ENCODE data around the gene CYP46A1.

CYP46A1 gene

DNA sequence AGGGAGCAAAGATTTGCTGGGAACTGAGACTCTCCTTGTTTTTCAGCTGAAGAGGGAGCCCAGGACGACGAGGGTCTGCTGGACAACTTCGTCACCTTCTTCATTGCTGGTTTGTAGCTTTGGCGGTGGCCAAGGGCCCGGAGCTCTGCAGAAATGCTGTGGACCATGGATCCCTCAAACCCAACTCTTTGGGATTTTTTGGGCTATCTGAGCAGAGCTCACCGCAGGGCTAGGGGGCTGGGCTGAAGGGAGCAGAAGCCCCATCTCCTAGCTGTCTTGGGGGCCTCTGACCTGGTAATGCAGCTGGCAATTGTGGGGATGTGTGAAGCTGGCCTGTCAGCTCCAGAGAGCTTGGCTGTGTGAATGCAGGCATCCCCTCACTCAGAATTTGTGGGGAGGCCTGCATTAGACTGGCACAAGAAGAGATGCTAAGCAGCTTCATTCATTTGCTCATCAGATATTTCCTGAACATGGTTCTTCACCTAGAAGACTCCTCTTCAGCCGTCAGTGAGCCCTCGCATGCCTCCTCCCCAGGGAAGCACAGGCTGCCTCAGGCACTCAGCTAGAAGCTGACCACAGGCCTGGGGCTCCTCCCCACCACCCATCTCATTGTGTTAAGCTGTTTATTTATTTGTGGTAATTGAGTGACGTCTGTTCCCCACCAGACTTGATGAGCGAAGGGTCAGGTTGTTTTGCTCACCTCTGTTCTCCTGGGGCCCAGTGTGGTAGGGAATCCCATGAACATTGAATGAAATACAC, 32.2 kb downstream of the CYP46A1 start:
- no peak for DNase-seq (ENCODE audit: low spot score)

DNA sequence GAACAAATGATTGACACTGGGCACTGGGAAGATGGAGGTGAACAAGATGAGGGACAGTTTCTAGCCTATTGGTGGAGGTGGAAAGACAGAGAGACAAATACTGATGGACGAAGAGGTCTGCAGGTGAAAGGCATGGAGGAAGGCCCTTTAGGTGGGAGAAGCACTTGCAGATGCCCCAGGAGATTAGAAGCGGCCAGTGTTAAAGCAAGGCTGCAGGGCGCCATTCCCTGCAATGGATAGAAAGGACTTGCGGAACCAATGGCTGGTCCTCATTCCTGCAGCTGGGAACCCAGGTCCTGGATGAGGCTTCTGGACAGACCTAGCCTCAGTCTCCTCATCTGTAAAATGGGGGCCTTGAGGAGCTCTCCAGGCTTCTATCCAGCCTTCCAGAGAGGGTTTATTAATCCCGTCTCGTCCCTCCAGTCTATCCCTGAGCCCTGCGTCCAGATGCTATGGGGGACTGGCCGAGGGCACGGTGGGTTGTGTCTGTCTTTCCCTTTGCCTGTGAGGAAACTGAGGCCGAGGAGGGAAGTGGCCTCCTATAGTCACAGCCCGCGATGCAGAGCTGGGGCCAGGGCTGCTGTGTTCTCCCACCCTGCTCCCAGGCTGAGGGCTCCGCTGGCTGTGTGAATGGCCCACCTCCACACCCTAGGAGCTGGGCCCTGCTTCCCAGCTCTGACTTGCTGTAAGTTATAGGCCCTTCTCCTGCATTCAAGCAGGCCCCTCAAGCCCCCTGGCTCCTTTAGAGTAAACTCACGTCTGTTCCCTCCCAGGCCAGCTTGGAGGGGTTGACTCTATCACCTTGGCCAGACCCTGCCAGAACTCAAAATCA, 33.0 kb downstream of the CYP46A1 start:
- DNase-seq (ENCODE audit: low spot score) = no peak

DNA sequence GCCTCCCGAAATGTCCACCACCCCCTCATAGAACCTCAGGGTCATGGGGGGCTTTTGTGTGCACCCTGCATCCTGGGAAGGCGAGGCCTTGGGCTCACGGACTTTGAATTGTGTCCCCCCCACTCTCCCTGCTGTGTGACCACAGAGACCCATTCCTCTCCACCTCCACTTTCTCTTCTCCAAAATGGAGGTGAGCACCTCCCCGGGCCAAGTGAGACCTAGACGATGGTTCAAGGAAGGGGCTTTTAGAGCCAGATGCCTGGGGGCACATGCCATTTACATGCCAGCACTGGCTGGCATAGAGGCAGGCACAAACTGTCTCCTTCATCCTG, 33.5 kb downstream of the CYP46A1 start:
- no peak for DNase-seq (ENCODE audit: low spot score)

DNA sequence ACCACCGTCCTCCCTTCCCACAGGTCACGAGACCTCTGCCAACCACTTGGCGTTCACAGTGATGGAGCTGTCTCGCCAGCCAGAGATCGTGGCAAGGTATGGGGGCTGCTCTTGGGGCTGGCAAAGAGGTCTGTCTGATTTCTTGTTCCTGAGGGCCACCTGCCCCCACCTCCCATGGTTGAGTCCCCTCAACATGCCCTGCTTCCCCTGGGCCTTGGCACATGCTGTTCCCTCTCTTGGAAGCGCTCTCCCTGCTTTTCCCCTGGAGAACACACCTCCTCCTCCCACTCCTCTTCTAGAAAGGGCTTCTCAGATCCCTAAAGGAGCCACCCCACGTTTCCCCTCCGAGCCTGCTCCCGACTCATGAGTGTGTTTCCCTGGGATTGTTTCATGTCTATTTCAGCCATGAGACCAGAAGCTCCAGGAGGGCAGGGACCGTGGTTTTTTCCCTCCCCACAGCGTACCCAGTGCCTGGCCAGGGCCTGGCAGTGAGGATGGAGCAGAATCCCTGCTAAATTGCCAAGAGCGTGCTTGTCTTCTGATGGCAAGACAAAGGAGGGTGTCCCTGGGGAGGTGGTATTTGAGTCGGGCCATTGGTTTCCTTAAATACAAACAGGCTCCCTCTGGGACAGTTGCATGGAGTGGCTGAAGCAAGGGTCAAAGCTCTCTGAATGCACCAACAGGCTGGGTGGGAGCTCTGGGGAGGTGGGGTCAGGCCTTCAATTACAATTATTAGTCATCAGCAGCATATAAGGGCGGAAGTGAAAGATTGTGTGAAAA, 34.1 kb downstream of the CYP46A1 start:
- DNase-seq (ENCODE audit: low spot score) = no peak

DNA sequence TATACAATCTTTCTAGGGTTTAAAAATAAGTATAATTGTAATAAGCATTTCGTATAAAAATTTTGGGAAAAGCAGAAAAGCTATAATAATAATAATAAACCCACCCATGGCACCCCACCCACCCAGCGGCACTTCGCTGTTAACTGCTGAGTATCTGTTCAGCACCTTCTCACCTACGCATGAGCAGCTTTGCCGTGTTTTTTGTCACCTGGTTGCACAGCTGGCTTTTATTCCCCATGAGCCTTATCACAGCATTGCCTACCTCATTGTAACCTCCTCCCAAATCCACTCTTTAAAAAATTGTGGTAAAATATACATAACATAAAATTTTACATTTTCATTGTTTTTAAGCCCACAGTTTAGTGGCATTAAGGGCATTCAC, 34.7 kb downstream of the CYP46A1 start:
- DNase-seq (ENCODE audit: low spot score) = no peak

DNA sequence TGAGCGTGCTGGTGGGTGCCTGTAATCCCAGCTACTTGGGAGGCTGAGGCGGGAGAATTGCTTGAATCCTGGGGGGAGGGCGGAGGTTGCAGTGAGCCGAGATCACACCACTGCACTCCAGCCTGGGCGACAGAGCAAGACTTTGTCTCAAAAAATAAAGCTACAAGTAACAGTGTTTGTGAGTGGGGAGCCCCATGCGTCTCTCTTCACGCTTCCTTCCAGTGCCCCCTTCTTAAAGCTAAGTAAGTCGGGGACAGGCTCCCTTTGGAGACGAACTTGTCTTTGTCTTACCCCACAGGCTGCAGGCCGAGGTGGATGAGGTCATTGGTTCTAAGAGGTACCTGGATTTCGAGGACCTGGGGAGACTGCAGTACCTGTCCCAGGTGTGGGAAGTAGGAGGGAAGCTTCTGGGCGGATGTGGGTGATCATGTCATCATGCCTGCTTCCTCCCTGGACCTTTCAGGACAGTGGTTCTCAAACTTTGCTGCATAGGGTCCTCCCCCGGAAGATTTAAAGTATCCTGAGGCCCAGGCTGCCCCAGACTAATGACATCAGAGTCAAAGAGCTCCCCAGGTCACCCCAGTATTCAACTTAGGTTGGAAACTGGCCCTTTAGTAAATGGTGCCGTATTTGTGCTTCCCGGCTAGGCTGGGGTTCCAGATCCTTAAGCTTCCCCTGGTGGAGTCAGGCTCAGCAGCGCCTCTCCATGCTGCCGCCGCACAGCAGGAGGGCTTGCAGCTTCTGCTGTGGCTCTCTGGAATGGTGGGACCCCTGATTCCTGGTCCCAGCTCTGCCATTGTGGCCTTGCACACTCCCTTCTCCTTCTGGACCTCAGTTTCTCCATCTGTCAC, 37.1 kb downstream of the CYP46A1 start:
- DNase-seq (ENCODE audit: low spot score) = no peak

DNA sequence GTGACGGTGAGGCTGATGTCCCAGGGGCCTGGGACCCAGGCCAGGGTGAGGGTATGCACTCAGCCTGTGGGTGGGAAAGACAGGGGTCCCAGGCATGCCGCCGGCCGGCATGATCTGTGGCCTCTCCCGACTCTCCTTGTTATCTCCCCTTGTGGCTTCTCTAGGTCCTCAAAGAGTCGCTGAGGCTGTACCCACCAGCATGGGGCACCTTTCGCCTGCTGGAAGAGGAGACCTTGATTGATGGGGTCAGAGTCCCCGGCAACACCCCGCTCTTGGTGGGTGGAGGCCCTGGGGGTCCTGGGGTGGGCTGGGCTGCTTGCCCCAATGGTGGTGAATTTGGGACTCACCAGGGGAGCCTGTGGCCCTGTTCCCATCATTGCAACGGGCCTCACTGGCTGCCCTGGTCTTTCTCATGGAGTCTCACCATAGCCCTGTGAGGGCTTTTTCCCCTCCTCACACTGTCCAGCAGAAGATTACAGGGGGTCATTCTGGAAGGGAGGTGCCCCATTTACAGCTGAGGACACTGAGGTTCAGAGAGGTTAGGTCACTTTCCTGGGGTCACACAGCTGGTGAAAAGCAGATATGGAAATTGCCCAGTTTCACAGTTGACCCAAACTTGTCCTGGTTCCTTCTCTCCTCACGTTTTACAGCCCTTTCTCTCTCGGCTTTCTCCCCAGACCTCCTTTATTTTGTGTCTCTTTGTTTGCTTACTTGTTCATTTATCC, 37.9 kb downstream of the CYP46A1 start:
- DNase-seq (ENCODE audit: low spot score) = no peak

DNA sequence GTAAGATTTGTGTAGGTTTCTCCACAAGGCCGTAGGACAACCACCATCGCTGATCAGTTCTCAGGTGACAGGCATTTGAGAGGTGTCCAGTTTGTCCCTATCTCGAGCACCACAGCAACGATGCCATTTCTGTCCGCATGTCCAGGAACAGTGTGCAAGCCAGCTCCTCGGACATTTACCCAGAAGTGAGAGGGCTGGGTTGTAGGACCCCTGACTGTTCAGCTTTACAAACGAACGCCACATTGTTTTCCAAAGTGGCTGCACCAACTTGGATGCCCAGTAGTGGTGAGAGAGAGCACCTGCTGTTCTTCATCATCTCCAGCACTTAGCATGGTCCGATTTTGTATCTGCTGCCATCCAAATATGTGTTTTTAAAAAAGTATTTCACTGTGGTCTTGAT, 38.6 kb downstream of the CYP46A1 start:
- no peak for DNase-seq (ENCODE audit: low spot score)

DNA sequence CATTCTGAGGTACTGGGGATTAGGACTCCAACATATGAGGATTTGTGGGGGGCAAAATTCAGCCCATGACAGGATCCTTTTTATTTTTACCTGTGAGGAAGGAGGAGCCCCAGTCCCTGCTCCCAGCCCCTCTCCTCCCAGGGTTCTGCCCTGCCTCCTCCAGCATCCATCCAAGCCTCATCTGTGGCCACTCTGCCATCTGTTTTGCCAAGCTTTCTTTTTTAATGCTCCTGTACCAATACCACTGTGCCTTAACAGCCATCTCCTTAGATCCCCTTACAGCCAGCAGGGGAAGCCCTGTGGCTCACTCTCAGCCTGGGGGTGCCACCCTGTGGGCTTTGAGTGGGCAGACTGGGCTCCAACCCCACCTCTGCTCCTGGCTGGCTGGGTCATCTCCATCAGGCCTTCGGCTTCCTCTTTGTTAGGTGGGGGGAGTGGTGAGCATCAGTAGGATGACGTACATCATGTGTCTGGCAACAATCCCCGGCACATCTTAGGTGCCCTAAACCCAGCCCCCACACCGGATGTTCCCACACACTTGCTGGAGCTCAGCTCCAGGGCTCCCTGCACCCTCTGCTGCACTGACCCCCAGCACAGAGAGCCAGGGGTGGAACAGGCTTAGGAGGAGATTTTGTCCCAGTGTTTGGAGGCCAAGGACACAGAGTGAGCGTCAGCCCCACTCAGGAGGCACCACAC, 40.2 kb downstream of the CYP46A1 start:
- DNase-seq (ENCODE audit: low spot score) = no peak

DNA sequence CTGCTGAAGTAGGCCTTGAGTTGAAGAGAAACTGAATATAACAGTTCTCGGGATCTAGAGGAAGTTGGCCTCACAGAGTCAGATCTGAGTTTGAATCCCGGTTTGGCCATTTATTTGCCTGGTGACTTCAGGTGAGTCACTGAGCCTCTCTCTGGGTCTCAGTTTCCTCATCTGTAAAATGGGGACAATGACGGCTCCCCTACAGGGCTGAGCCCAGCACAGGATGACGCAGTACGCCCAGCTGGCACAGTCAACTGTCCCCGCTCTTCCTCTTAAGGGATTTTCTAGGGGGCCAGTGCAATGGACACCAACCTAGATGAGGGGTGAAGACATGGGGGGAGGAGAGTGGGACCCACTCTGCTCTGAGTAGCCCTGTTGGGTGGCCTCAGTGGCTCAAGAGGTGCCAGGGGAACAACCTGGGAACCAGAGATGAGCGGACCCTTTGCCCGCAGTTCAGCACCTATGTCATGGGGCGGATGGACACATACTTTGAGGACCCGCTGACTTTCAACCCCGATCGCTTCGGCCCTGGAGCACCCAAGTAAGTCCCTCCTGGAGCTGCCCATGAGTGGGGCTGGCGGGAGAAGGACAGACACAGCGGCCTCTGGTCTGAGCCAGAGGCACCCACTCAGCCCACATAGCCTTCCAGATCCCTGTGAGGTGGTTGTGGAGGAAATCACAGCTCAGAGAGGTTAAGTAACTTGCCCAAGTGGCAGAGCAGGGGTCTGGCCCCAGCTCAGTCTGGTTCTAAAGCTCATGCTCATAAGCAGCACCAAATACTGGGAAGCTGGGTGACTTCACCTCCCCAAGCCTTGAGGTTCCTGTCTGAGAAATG, 41.1 kb downstream of the CYP46A1 start:
- DNase-seq (ENCODE audit: low spot score) = no peak

DNA sequence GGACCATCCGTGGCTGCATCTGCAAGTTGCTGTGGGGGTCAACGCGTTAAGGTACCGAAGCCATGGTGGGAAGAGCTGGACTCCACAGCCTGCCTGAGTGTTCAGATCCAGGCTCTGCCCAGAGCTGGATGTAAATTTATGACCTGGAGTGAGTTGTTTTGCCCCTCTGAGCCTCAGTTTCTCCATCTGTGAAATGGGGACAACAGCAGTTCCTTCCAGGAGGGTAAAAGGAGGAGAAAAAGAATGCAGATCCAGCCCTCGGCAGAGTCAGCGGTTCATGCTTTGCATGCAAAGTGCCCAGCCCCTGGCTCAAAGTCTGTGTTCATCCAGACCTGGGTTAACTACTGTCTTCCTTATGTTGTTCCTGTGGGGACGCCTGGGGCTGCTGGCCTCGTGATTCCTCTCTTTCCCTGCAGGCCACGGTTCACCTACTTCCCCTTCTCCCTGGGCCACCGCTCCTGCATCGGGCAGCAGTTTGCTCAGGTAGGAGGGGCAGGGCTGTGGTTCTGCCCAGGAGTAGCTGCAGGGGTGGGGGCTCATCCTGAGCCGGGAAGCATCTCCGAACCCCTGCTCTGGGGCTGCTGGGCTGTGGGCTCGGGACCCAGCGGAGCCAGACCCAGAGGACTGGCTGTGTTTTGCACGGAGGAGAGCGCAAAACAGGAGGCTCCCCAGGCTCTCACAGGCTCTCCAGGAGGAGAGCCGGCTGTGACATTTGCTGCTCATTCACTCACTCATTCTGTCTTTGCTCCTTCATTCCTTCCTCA, 41.9 kb downstream of the CYP46A1 start:
- DNase-seq (ENCODE audit: low spot score) = no peak

DNA sequence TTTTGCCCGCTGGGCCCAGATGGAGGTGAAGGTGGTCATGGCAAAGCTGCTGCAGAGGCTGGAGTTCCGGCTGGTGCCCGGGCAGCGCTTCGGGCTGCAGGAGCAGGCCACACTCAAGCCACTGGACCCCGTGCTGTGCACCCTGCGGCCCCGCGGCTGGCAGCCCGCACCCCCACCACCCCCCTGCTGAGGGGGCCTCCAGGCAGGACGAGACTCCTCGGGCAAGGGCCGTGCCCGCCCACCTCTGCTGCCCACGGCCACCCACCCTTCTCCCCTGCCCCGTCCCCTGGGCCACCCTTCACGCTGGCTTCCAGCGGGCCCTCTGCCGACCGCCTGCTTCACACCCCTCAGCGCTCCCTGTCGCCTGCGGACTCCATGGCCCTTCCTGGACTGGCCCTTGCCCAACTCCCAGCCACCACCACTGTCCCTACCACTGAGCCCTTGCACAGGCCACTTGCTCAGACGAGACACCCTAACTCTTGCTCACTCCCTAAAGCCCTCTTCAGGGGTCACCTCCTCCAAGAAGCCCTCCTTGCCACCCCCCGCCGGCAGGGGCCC, 42.5 kb downstream of the CYP46A1 start:
- no peak for DNase-seq (ENCODE audit: low spot score)

DNA sequence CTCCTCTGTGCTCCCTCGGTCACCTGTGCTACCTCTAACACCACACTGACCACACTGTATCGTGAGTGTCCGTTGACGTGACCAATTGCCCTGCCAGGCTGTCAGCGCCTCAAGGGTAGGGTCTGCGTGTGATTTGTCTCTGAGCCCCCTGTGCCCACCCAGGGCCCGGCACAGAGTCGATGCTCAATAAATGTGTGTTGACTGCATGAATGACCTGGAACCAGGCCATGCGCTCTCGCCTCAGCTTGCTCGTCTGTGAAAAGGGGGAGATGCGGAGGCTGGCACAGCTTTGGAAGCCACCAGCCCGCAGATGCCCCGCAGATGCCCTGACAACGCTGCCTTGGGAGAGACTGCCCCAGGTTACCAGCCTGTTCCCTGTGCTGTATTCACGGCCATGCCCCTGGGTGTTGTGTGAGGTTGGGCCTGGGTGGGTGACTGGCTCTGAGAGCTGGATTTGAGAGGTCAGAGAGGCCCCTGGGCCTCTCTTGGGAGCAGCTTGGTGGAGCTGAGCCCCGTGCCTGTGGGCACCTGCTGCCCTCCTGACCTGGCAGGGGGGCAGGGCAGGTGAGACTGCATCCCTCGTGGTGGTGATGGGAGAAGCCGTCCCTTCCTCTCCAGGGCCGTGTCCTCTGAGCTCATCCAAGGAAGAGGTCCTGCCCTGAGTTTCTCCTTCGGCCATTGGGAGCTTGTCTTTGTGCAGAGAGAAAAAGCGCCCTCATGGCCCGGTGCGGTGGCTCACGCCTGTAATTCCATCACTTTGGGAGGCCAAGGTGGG, 43.2 kb downstream of the CYP46A1 start:
- no peak for DNase-seq (ENCODE audit: low spot score)

DNA sequence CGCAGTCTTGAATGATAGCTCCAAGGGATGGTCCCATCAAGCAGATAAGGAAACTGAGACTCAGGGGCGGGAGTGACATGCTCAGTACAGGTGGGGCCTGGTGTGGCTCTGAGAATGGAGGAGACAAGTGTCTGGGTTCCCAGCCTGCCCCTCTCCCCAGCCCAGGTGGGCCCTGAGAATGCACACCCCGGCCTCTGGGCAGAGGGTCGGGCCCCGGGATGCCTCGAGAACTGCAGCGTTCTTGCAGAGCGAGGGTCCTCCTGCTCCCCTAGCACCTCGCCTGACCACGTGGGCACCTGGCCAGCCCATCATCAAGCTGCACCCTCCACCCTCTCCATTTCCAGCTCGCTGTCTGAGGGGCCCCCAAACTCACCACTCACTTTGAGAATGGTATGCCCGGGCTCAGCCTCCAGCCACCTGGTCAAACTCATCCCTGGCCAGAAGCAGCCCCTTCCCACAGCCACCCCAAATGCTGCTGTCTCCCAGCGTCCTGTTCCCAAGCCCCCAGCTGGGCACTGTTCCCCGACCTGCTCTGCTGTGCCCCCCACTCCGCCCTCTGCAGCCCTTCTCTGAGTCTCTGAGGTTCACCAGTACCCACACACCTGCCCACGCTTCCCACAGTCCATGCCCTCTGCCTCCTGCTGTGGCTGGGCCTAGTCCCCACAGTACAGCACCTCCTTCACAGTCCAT, 44.3 kb downstream of the CYP46A1 start:
- DNase-seq (ENCODE audit: low spot score) = no peak

DNA sequence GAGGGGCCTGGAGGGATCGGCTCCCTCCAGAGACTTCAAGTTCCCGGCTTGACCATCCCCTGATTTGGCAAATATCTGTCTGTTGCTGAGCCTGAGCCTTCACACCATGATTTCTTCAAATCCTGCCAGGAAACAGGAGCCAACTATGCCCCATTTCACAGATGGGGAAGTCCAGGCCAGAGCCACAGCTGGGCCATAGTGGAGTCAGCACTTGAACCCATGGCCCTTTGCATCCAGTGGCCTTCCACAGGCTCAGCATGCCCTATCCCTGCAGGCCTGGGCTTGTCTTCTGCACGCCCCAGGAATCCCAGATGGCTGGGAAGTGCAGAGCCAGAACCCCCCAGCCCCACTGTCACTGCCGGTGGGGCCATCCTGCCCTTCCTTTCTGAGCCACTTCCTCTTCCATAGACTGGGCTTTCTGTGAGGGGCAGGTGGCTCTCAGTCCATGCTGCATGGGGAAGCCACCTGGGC, 44.9 kb downstream of the CYP46A1 start:
- DNase-seq (ENCODE audit: low spot score) = no peak

DNA sequence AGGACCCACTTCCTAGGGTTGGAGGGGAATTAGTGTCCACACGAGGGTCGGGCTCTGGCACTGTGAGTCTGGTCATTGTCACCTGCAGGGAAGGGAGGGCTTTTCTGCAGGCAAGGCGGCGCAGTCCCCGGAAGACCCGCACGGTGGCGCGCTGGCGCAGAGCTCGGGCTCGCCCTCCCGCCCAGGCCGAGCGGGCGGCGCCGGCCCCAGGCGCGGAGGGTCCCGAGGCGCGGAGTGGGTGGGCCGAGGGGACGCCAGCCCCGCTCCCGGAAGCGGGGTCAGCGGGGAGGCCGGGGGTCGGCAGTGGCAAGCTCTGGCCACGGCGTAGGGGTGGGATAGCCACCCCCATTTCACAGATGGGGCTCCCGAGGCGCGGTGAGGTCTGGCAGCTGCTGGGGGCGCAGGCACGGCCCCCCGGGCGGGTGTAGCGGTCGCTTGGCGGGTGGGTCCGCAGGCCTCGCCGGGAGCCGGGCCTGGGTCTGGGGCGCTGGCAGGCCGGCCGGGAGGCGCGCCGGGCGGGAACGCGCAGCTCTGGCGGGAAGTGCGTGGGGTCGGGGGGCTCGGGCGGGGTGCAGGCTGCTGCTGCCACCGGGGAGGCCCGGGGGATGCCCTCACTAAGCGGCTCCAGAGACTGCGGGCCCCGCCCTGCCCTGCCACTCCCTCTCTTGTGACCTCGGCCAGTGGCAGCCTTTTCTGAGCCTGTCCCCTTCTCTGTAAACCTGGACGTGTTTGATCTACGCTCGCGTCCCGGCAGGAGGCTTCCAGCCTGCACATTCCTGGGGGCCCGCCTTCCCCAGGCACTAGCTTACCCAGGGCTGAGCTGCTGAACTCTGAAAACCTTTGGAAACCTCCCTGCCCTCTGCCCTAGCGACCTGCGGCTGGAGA, 46.1 kb downstream of the CYP46A1 start:
- DNase-seq (ENCODE audit: low spot score) = peak; percentile 33
